GM23338 (cell line): ENCODE data around the gene CCDC69. TPM values are rescaled to one million over a fixed set of nuclear protein-coding genes. Genes with fewer than 3 reads are reported as not detected.

Experiments used
- ATAC-seq: fragments of 200-7000 bp; cut with Tn5 transposase; 3 replicates; pipeline ENCODE4 v1.9.1; 2020
- DNase-seq: peaks from one replicate; pipeline ENCODE4 v3.0.0-alpha.2; 2015; ENCODE audit warnings: low spot score
- H2AFZ ChIP-seq: fragments of 200-600 bp; sonication (generic); 2 replicates; pipeline ENCODE4 v1.8.0; 2016; ENCODE audit warnings: antibody characterized with exemption, mild to moderate bottlenecking, moderate library complexity
- H3F3A ChIP-seq: fragments of 200-600 bp; sonication (generic); replicated peaks from 2 replicates; pipeline ENCODE4 v1.8.0; 2017; ENCODE audit warnings: antibody characterized with exemption, mixed run types, low read depth
- H3K27ac ChIP-seq: fragments of 200-600 bp; sonication (generic); 2 replicates; pipeline ENCODE4 v1.6.1; 2016; ENCODE audit warnings: low read depth
- H3K27me3 ChIP-seq: fragments of 200-600 bp; sonication (generic); 2 replicates; pipeline ENCODE4 v1.8.0; 2016; ENCODE audit warnings: mild to moderate bottlenecking, mixed run types, moderate library complexity; ENCODE audit not compliant: insufficient read depth
- H3K36me3 ChIP-seq: fragments of 200-600 bp; sonication (generic); 2 replicates; pipeline ENCODE4 v1.8.0; 2016; ENCODE audit warnings: mild to moderate bottlenecking; ENCODE audit not compliant: insufficient read depth
- H3K4me1 ChIP-seq: fragments of 200-600 bp; sonication (generic); 2 replicates; pipeline ENCODE4 v1.8.0; 2016; ENCODE audit warnings: mild to moderate bottlenecking, moderate library complexity; ENCODE audit not compliant: insufficient read depth
- H3K4me2 ChIP-seq: fragments of 200-600 bp; sonication (generic); 2 replicates; pipeline ENCODE4 v1.7.1; 2017; ENCODE audit warnings: mixed run types
- H3K4me3 ChIP-seq: fragments of 200-600 bp; sonication (generic); 2 replicates; pipeline ENCODE4 v1.6.1; 2016; ENCODE audit warnings: mixed run types
- H3K79me2 ChIP-seq: fragments of 200-600 bp; sonication (generic); replicated peaks from 2 replicates; pipeline ENCODE4 v1.8.0; 2017; ENCODE audit warnings: mild to moderate bottlenecking; ENCODE audit not compliant: insufficient read depth
- H3K9me2 ChIP-seq: fragments of 200-600 bp; sonication (generic); 2 replicates; pipeline ENCODE4 v1.8.0; 2017; ENCODE audit not compliant: insufficient read depth
- H4K20me1 ChIP-seq: fragments of 200-600 bp; sonication (generic); replicated peaks from 2 replicates; pipeline ENCODE4 v1.8.0; 2017; ENCODE audit warnings: mild to moderate bottlenecking; ENCODE audit not compliant: insufficient read depth
- H3K27ac Mint-ChIP-seq: 2 replicates; pipeline ENCODE4 v1.8.0; 2020; ENCODE audit warnings: inconsistent platforms, mild to moderate bottlenecking, moderate library complexity, mixed read lengths
- H3K27me3 Mint-ChIP-seq: 3 replicates; pipeline ENCODE4 v1.8.0; 2022; ENCODE audit warnings: low read depth, mild to moderate bottlenecking, moderate library complexity, mixed read lengths, inconsistent platforms; ENCODE audit not compliant: insufficient read depth, poor library complexity
- H3K36me3 Mint-ChIP-seq: 3 replicates; pipeline ENCODE4 v1.8.0; 2021; ENCODE audit warnings: low read depth, mild to moderate bottlenecking, inconsistent platforms, moderate library complexity, mixed read lengths
- H3K4me1 Mint-ChIP-seq: 3 replicates; pipeline ENCODE4 v1.8.0; 2020; ENCODE audit warnings: mild to moderate bottlenecking, inconsistent platforms, mixed read lengths
- H3K4me3 Mint-ChIP-seq: 3 replicates; pipeline ENCODE4 v1.8.0; 2021; ENCODE audit warnings: moderate library complexity, mild to moderate bottlenecking, inconsistent platforms, mixed read lengths
- H3K9me3 Mint-ChIP-seq: 3 replicates; pipeline ENCODE4 v1.8.0; 2020; ENCODE audit warnings: moderate library complexity, mild to moderate bottlenecking, inconsistent platforms, mixed read lengths
- CREB1 ChIP-seq: fragments of 250-450 bp; sonication (Bioruptor Pico); IDR thresholded peaks from 2 replicates; pipeline ENCODE4 v1.5.0; 2020; ENCODE audit warnings: low read depth, mild to moderate bottlenecking, moderate library complexity
- CTCF ChIP-seq, 2 experiments: fragments of 200-600 bp in 1 of 2; sonication (generic) in 1 of 2; conservative IDR thresholded peaks; 2 replicates each; pipeline versions ENCODE4 v1.5.1 to v1.6.1; 2016 to 2017; ENCODE audit warnings: antibody characterized with exemption in 2 of 2, low read depth in 2 of 2, mild to moderate bottlenecking in 2 of 2, moderate library complexity in 1 of 2
- ETS1 ChIP-seq: IDR thresholded peaks from 2 replicates; pipeline ENCODE4 v1.6.1; 2016; ENCODE audit warnings: antibody characterized with exemption
- EZH2 ChIP-seq: fragments of 200-600 bp; sonication (generic); IDR thresholded peaks from one replicate; pipeline ENCODE4 v1.8.0; 2017; ENCODE audit warnings: antibody characterized with exemption, mild to moderate bottlenecking, low read depth; ENCODE audit not compliant: unreplicated experiment
- EZH2phosphoT487 ChIP-seq: fragments of 200-600 bp; sonication (generic); IDR thresholded peaks from one replicate; pipeline ENCODE4 v1.8.1; 2018; ENCODE audit warnings: antibody characterized with exemption; ENCODE audit not compliant: unreplicated experiment
- JUNB ChIP-seq: IDR thresholded peaks from one replicate; pipeline ENCODE4 v1.6.1; 2016; ENCODE audit warnings: antibody characterized with exemption; ENCODE audit not compliant: unreplicated experiment
- NANOG ChIP-seq: IDR thresholded peaks from 2 replicates; pipeline ENCODE4 v1.6.1; 2016; ENCODE audit warnings: antibody characterized with exemption, borderline replicate concordance
- POLR2AphosphoS5 ChIP-seq: IDR thresholded peaks from 2 replicates; pipeline ENCODE4 v1.6.1; 2016; ENCODE audit warnings: antibody characterized with exemption, low read depth
- REST ChIP-seq: IDR thresholded peaks from one replicate; pipeline ENCODE4 v1.6.1; 2018; ENCODE audit warnings: antibody characterized with exemption; ENCODE audit not compliant: unreplicated experiment
- STAT1 ChIP-seq: IDR thresholded peaks from one replicate; pipeline ENCODE4 v1.6.1; 2016; ENCODE audit warnings: antibody characterized with exemption; ENCODE audit not compliant: unreplicated experiment
- ZNF331 ChIP-seq: fragments of 250-450 bp; sonication (Bioruptor Pico); IDR thresholded peaks from 2 replicates; pipeline ENCODE4 v1.5.0; 2020; ENCODE audit warnings: low read depth, mild to moderate bottlenecking, moderate library complexity
- polyA plus RNA-seq: library from polyadenylated mRNA; unstranded; fragments of >200 nt; fragmentation: Nextera tagmentation; extraction: Ambion mirVana; gene quantifications from 2 replicates; pipeline ENCODE4 v1.2.1, GENCODE V29; 2016
- total RNA-seq: library from RNA; depleted of rRNA; stranded (reverse); fragments of >200 nt; shearing (Covaris generic); gene quantifications from 2 replicates; pipeline ENCODE4 v1.2.3, GENCODE V29; 2014

CCDC69 gene
- total and polyA plus RNA-seq, 2 experiments from 2014 or later, result 2.7 to 5.3 TPM

- DNase-seq, result no peak
- TF ChIP-seq NANOG (no peak), ZNF331 (CRISPR knock-in tag) (no peak), EZH2phosphoT487 (no peak), CTCF (conservative IDR thresholded peaks at IDR 0.05; ENCODE audit: low read depth in 2 of 2) (no peak), CREB1 (CRISPR knock-in tag) (no peak), ETS1 (no peak), POLR2AphosphoS5 (no peak), EZH2 (no peak), JUNB (no peak), STAT1 (no peak)
- peaks cover 5% of the 10 kb centered on the region for H3K27me3 Mint-ChIP-seq
Measured at GRCh38 chr5:151270599-151270998, 46.7 kb upstream of the CCDC69 start.

GRCh38 chr5:151267491-151268260 is 43.8 kb upstream of the CCDC69 start:
- H3K4me3 Mint-ChIP-seq, result no peak overlapping the region
- ATAC-seq, result no peak
- Histone ChIP-seq H3F3A (no peaks in the 10 kb centered on the region), H3K4me2 (no peak overlapping the region), H3K4me1 (no peaks in the 10 kb centered on the region), H4K20me1 (no peaks in the 10 kb centered on the region; the same call in 1 of the 2 replicates), H3K27me3 (no peaks in the 10 kb centered on the region), H3K79me2 (no peaks in the 10 kb centered on the region), H3K36me3 (peaks cover 5% of the 10 kb centered on the region; the same call in 1 of the 2 replicates), H2AFZ (no peak overlapping the region), H3K27ac (no peak overlapping the region), H3K9me2 (no peaks in the 10 kb centered on the region), H3K4me3 (no peak overlapping the region)
- no peaks in the 10 kb centered on the region for H3K9me3 Mint-ChIP-seq
- DNase-seq, result no peak
- TF ChIP-seq CREB1 (CRISPR knock-in tag), result no peak
- TF ChIP-seq POLR2AphosphoS5, result no peak
- TF ChIP-seq REST, result no peak
- no peak for TF ChIP-seq EZH2phosphoT487
- TF ChIP-seq EZH2, result no peak
- peaks cover 5% of the 10 kb centered on the region for H3K27me3 Mint-ChIP-seq
- H3K4me1 Mint-ChIP-seq, result peaks cover 3% of the 10 kb centered on the region; the same call in 1 of the 3 replicates
- H3K36me3 Mint-ChIP-seq, result peaks cover 12% of the 10 kb centered on the region
- H3K27ac Mint-ChIP-seq, result no peak overlapping the region

More at GRCh38 chr5:151270599-151270998, 46.7 kb upstream of the CCDC69 start:
- H3K27ac Mint-ChIP-seq, result no peak overlapping the region
- no peaks in the 10 kb centered on the region for H3K9me3 Mint-ChIP-seq
- Histone ChIP-seq H3K9me2 (no peaks in the 10 kb centered on the region), H3K4me1 (no peaks in the 10 kb centered on the region), H3K27me3 (no peaks in the 10 kb centered on the region), H3K4me3 (no peak overlapping the region), H3K27ac (no peak overlapping the region), H2AFZ (no peak overlapping the region), H4K20me1 (no peaks in the 10 kb centered on the region; the same call in 1 of the 2 replicates), H3K79me2 (no peaks in the 10 kb centered on the region), H3K4me2 (no peak overlapping the region), H3F3A (no peaks in the 10 kb centered on the region), H3K36me3 (peaks cover 5% of the 10 kb centered on the region; the same call in 1 of the 2 replicates)
- peaks cover 12% of the 10 kb centered on the region; the same call in 2 of the 3 replicates for H3K36me3 Mint-ChIP-seq
- no peak overlapping the region for H3K4me3 Mint-ChIP-seq
- H3K4me1 Mint-ChIP-seq, result no peaks in the 10 kb centered on the region
- no peak for ATAC-seq
